ENCODE results near the gene KDM1B. TPM values are rescaled to one million over a fixed set of nuclear protein-coding genes. Genes with fewer than 3 reads are reported as not detected.
"Not testable (repeated sequence)": the region's sequence is repeated elsewhere in the genome, so short reads cannot be mapped to it uniquely, and the experiment has no call there.

Gene KDM1B
- total and polyA plus RNA-seq, 8 donors: 2.6 to 11.9 (median 6.5) TPM

DNA sequence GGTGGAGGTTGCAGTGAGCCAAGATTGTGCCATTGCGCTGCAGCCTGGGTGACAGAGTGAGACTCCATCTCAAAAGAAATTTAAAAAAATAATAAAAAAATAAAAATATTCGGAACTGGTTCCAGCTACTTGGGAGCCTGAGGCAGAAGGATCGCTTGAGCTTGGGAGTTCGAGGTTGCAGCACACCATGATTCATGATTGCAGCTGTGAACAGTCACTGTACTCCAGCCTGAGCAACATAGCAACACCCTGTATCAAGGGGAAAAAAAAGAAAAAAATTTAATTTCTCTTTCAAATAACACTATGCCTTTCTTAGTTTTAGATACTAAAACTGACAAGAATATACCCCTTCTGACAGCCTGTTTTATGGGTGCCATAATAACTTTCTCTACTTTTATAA, 10.5 kb downstream of the KDM1B start:
- intact Hi-C loops (cut with DNase I): no loop called here
- ATAC-seq (no peak), DNase-seq (no peak), FAIRE-seq (no peak)
- H3K9me3 ChIP-seq: no peaks in the 10 kb centered on the region
- 93 to 94% methylated on average over 4 of the region's 4 CpGs for WGBS, 2 donors
- no peaks in the 10 kb centered on the region for H3K4me1 ChIP-seq
- H3K27me3 ChIP-seq: no peaks in the 10 kb centered on the region
- TF ChIP-seq CTCF (IDR thresholded peaks at IDR 0.05): no peak
- H3K27ac ChIP-seq: no peak overlapping the region
- H3K36me3 ChIP-seq: peaks cover 0 to 39% (median 0%) of the 10 kb centered on the region in 3 donors
- no peak overlapping the region for H3K4me3 ChIP-seq

GRCh38 chr6:18166312-18167036, 11.3 kb downstream of the KDM1B start:
- peaks cover 0 to 32% (median 0%) of the 10 kb centered on the region in 3 donors for H3K36me3 ChIP-seq
- H3K4me1 ChIP-seq: no peaks in the 10 kb centered on the region
- WGBS, 2 donors: 91 to 95% methylated on average over 2 of the region's 2 CpGs
- H3K27me3 ChIP-seq: no peaks in the 10 kb centered on the region
- intact Hi-C loops (cut with DNase I): no loop called here
- DNase-seq: no peak
- H3K4me3 ChIP-seq: no peak overlapping the region
- no peak for ATAC-seq
- H3K27ac ChIP-seq: no peak overlapping the region
- no peaks in the 10 kb centered on the region for H3K9me3 ChIP-seq
- no peak for TF ChIP-seq CTCF (IDR thresholded peaks at IDR 0.05)
- no peak for FAIRE-seq

DNA sequence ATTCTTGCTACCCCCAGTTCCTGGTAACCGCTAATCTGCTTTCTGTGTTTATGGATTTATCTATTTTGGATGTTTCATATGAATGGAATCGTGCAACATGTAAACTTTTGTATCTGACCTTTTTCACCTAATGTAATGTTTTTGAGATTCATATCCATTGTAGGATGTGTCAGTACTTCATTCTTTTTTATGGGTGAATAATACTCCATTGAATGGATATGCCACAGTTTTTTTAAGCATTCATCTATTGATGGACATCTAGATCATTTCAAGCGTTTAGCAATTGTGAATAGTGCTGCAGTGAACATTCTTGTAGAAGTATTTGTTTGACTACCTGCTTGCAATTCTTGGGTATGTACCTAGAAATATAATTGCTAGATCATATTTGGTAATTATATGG, 13.0 kb downstream of the KDM1B start:
- Histone ChIP-seq H3K27ac (no peak overlapping the region), H3K27me3 (no peaks in the 10 kb centered on the region), H3K36me3 (peaks cover 0 to 15% (median 0%) of the 10 kb centered on the region in 3 donors), H3K9me3 (no peaks in the 10 kb centered on the region), H3K4me1 (no peaks in the 10 kb centered on the region), H3K4me3 (no peak overlapping the region)
- ATAC-seq: no peak
- DNase-seq: no peak
- FAIRE-seq: no peak
- no peak for TF ChIP-seq CTCF (IDR thresholded peaks at IDR 0.05)
- 97 to 100% methylated on average over 3 of the region's 3 CpGs for WGBS, 2 donors
- intact Hi-C loops (cut with DNase I): no loop called here

DNA sequence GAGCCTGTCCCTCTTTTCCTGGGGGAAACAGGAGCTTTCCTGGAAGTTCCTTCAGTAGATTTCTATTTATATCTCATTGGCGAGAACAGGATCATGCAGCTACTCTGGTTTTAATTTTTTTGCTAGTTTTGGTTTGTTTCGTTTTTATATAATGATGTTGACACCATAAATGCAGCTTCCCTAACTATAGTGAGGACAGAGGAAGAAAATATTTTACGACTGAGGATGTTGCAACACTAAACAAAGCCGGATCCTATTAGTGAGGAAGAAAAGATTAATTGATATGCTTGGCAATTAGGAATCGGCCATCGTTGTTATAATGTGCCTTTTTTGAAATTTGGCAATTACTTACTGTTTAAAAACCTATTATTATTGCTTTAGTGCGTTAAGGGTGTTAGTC, 16.6 kb downstream of the KDM1B start:
- ATAC-seq (peak in 1 of 4 donors; percentile 25), FAIRE-seq (no peak), DNase-seq (no peak)
- Histone ChIP-seq H3K27me3 (no peaks in the 10 kb centered on the region), H3K4me3 (no peak overlapping the region), H3K27ac (no peak overlapping the region), H3K4me1 (no peaks in the 10 kb centered on the region), H3K36me3 (peaks cover 0 to 5% (median 0%) of the 10 kb centered on the region in 3 donors), H3K9me3 (no peaks in the 10 kb centered on the region)
- TF ChIP-seq CTCF (IDR thresholded peaks at IDR 0.05): no peak
- intact Hi-C loops (cut with DNase I): no loop called here
- WGBS, 2 donors: 81 to 89% methylated on average over 7 of the region's 7 CpGs

- H3K27me3 ChIP-seq; H3K36me3 ChIP-seq; H3K4me3 ChIP-seq; DNase-seq; FAIRE-seq; H3K9me3 ChIP-seq; H3K4me1 ChIP-seq; H3K27ac ChIP-seq; intact Hi-C loops (cut with DNase I); ATAC-seq: not testable (repeated sequence)
- 73 to 77% methylated on average over 4 of the region's 4 CpGs for WGBS, 2 donors
These were observed 21.0 kb downstream of the KDM1B start for GRCh38 chr6:18176198-18176597.
